Heart right ventricle (tissue), 16 donors: ENCODE results near the gene GPR108. TPM values are rescaled to one million over a fixed set of nuclear protein-coding genes. Genes with fewer than 3 reads are reported as not detected.
"Not testable (repeated sequence)": the region's sequence is repeated elsewhere in the genome, so short reads cannot be mapped to it uniquely, and the experiment has no call there.

Experiments used
- ATAC-seq, 8 donors: fragments of 200-7000 bp; cut with Tn5 transposase; one replicate each; pipeline ENCODE4 v1.9.1; 2020; ENCODE audit warnings: mild to moderate bottlenecking in 8 of 8, moderate library complexity in 8 of 8, moderate number of reproducible peaks in 1 of 8
- DNase-seq, 2 donors: peaks; one replicate each; pipeline ENCODE4 v3.0.0-alpha.2; 2020
- H3K27ac ChIP-seq, 10 donors: fragments of 200-600 bp; sonication (generic) in 2 of 10; one replicate each; pipeline versions ENCODE4 v1.5.0 to v1.8.0; 2020 to 2022; ENCODE audit warnings: mild to moderate bottlenecking in 3 of 10
- H3K27me3 ChIP-seq, 7 donors: fragments of 200-600 bp; one replicate each; pipeline ENCODE4 v1.8.0; 2021 to 2022; ENCODE audit warnings: mild to moderate bottlenecking in 2 of 7
- H3K36me3 ChIP-seq, 9 donors: fragments of 200-600 bp; sonication (generic) in 1 of 9; one replicate each; pipeline versions ENCODE4 v1.5.0 to v1.8.0; 2020 to 2022; ENCODE audit warnings: mild to moderate bottlenecking in 2 of 9
- H3K4me1 ChIP-seq, 9 donors: fragments of 200-600 bp; sonication (generic) in 1 of 9; one replicate each; pipeline versions ENCODE4 v1.5.0 to v1.8.0; 2020 to 2022; ENCODE audit warnings: mild to moderate bottlenecking in 4 of 9
- H3K4me3 ChIP-seq, 10 donors: fragments of 200-600 bp; sonication (generic) in 2 of 10; one replicate each; pipeline versions ENCODE4 v1.5.0 to v1.8.0; 2020 to 2022; ENCODE audit warnings: mild to moderate bottlenecking in 7 of 10, moderate library complexity in 2 of 10
- H3K9me3 ChIP-seq, 11 donors: fragments of 200-600 bp in 10 of 11; sonication (generic) in 2 of 11; one replicate each; pipeline versions ENCODE4 v1.5.0 to v1.8.0; 2013 to 2022; ENCODE audit warnings: mild to moderate bottlenecking in 2 of 11, control low read depth in 1 of 11, moderate library complexity in 1 of 11
- WGBS, 2 donors: extraction: QIAGEN DNeasy Blood & Tissue Kit; methylation state at CpG; one replicate each; pipeline ENCODE4 v1.1.7; 2013; ENCODE audit warnings: inconsistent platforms in 1 of 2; 5-methylcytosine and 5-hydroxymethylcytosine counted together
- intact Hi-C, 10 donors: fragments of 100-400 bp; cut with DNase I; formaldehyde crosslinking; loops; one replicate each; pipeline versions ENCODE4 v1.11.1 to v1.14.2; 2022
- polyA plus RNA-seq, 2 donors: library from polyadenylated mRNA; stranded (reverse); fragments of 200-250 nt; gene quantifications; one replicate each; pipeline ENCODE4 v1.2.3, GENCODE V29; 2013
- total RNA-seq, 10 donors: library from RNA; stranded (reverse); fragmentation: NEBNext Ultra II Directional in 3 of 10; extraction: Animal tissue kit (Norgen Biotek cat#: 25700) in 3 of 10; gene quantifications; one replicate each; pipeline versions ENCODE4 v1.2.1 to v1.2.4, GENCODE V29; 2021 to 2023
- TF ChIP-seq, protein P1 (sequence below), 9 donors: fragments of 200-600 bp; sonication (generic) in 2 of 9; IDR thresholded peaks; one replicate each; pipeline versions ENCODE4 v1.5.0 to v1.8.0; 2021 to 2022; ENCODE audit warnings: antibody characterized with exemption in 9 of 9, mild to moderate bottlenecking in 5 of 9, moderate library complexity in 1 of 9
- donor health status: Arrhythmogenic right ventricular cardiomyopathy.
- donor health status: ischemic (EF 13 %, LVEDD 7.1; RV severe dilation, severe dysfunction).
- donor health status: healthy with polysubstance abuse.
- donor health status: DM: no; HTN: yes; CAD: no.
- donor health status: DM: no; HTN: no; CAD: no.
- donor health status: ischemic (EF 25% LVEDD 6.9; RV normal size, moderate dysfunction).
- donor health status: ischemic (EF 25% LVEDD 5.7; RV mildly dilated, moderate dysfunction).
- donor health status: healthy.
- donor health status: DM: yes; HTN: yes; CAD: no.
- donor health status: Ischemic cardiomyopathy.
- donor health status: ischemic (EF 35%, LVEDD 5.7; RV mildly dilated, moderate dysfunction).
- donor health status: nonischemic (EF 11% LVEDD 7.7; RV severe dilation, severe dysfunction).
- donor health status: DM: yes; HTN: yes; CAD: no.
- donor health status: PGD.
- donor health status: ischemic (EF 29% LVEDD 5.4; RV normal size, mild dysfunction).
- donor health status: nonischemic (EF 23%, LVEDD 6.1; RV moderate dilation, normal function).

Gene GPR108
- total and polyA plus RNA-seq, 12 donors: 20.4 to 62.0 (median 23.5) TPM

DNA sequence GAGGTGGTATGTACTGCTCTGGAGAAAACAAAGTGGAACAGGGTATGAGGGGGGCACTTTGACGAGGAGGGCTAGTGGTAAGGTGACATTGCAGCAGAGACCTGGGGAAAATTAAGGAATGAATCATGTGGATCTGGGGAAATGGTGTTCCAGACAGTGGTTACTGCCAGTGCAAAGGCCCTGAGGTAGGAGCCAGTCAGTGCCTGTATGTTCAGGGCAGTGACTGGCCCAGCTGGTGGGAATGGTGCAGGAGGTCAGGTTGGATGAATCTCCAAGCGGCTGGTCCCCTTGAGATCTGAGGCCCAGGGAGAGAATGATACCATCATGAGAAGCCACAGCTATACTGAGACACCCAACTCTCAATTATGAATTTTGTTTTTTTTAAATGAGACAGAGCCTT, 40.1 kb upstream of the GPR108 start:
- DNase-seq (no peak), ATAC-seq (no peak)
- H3K36me3 ChIP-seq: peaks cover 0 to 21% (median 0%) of the 10 kb centered on the region in 9 donors
- H3K27me3 ChIP-seq: peaks cover 0 to 3% (median 0%) of the 10 kb centered on the region in 7 donors
- no peak overlapping the region for H3K4me3 ChIP-seq
- WGBS, 2 donors: 84 to 87% methylated on average over 2 of the region's 2 CpGs
- TF ChIP-seq, protein P1, sequence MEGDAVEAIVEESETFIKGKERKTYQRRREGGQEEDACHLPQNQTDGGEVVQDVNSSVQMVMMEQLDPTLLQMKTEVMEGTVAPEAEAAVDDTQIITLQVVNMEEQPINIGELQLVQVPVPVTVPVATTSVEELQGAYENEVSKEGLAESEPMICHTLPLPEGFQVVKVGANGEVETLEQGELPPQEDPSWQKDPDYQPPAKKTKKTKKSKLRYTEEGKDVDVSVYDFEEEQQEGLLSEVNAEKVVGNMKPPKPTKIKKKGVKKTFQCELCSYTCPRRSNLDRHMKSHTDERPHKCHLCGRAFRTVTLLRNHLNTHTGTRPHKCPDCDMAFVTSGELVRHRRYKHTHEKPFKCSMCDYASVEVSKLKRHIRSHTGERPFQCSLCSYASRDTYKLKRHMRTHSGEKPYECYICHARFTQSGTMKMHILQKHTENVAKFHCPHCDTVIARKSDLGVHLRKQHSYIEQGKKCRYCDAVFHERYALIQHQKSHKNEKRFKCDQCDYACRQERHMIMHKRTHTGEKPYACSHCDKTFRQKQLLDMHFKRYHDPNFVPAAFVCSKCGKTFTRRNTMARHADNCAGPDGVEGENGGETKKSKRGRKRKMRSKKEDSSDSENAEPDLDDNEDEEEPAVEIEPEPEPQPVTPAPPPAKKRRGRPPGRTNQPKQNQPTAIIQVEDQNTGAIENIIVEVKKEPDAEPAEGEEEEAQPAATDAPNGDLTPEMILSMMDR (IDR thresholded peaks at IDR 0.05): no peak
- intact Hi-C loops: no loop called here
- H3K9me3 ChIP-seq: no peaks in the 10 kb centered on the region
- no peak overlapping the region for H3K27ac ChIP-seq
- H3K4me1 ChIP-seq: peaks cover 0 to 23% (median 0%) of the 10 kb centered on the region in 9 donors

DNA sequence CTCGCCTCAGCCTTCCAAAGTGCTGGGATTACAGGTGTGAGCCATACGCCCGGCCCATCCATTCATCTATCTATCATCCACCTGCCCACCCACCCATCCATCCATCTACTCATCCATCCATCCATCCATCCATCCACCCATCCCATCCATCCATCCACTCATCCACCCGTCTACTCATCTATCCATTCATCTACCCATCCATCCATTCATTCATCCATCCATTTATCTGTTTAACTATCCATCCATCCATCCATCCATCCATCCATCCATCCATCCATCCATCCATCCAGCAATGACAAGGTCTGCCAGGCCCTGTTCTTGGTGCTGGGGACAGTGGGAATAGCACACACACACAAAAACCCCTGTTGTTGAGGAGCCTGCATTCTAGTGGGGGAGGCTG, 39.6 kb upstream of the GPR108 start:
- peaks cover 0 to 16% (median 0%) of the 10 kb centered on the region in 9 donors for H3K36me3 ChIP-seq
- no peak for ATAC-seq
- no peaks in the 10 kb centered on the region for H3K9me3 ChIP-seq
- no peak for DNase-seq
- H3K27ac ChIP-seq: no peak overlapping the region
- H3K27me3 ChIP-seq: peaks cover 0 to 7% (median 0%) of the 10 kb centered on the region in 7 donors
- 90 to 93% methylated on average over 4 of the region's 4 CpGs for WGBS, 2 donors
- TF ChIP-seq, protein P1 (IDR thresholded peaks at IDR 0.05): no peak
- intact Hi-C loops: no loop called here
- H3K4me1 ChIP-seq: peaks cover 0 to 23% (median 0%) of the 10 kb centered on the region in 9 donors
- H3K4me3 ChIP-seq: no peak overlapping the region

DNA sequence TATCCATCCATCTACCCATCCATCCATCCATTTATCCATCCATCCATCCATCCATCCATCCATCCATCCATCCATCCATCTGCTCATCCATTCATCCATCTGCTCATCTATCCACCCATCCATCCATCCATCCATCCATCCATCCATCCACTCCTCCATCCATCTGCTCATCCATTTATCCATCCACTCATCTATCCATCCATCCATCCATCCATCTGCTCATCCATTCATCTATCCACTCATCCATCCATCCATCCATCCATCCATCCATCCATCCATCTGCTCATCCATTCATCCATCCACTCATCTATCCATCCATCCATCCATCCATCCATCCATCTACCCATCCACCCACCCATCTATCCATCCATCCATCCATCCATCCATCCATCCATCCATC, 38.7 kb upstream of the GPR108 start:
- intact Hi-C loops, H3K9me3 ChIP-seq, H3K4me3 ChIP-seq, ATAC-seq, H3K27ac ChIP-seq, H3K36me3 ChIP-seq, DNase-seq: not testable (repeated sequence)
- peaks cover 0 to 23% (median 0%) of the 10 kb centered on the region in 9 donors for H3K4me1 ChIP-seq
- H3K27me3 ChIP-seq: peaks cover 0 to 11% (median 0%) of the 10 kb centered on the region in 7 donors

DNA sequence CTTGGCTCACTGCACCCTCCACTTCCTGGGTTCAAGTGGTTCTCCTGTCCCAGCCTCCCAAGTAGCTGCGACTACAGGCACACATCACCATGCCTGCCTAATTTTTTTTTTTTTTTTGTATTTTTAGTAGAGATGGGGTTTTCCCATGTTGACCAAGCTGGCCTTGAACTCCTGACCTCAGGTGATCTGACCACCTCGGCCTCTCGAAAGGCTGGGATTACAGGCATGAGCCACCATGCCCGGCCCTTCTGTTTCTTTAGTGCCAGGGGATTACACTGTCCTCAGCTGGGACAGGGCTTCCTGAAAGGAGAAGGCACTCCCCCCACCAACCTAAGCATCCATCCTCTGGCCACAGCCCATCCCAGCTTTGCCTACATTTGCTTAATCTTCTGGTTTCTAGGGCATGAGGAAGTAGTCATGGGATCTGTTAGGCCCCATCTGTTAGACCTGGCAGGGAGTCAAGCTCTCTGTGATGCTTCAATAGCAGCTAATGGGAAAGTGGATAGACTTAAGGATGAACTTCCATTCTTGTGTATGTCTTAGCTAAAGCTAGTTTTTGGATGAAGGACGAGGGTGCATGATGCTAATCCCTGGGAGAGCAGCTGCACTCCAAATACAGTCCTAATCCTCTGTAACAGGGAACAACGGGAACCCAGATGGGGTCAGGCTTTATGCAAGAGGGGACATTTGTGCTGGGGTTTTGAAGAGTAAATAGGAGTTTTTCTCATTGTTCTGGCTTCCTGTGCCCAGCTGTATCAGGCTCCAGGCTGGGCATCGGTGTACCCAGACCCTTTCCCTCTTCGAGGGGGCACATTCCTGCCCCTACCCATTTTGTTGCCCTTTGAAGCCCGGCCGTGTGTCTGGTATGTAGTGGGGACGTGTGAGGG, 37.7 kb upstream of the GPR108 start:
- ATAC-seq: peak in 1 of 8 donors; percentile 23
- no peaks in the 10 kb centered on the region for H3K9me3 ChIP-seq
- no peak for DNase-seq

More for the DNA sequence above, 37.7 kb upstream of the GPR108 start:
- 74 to 82% methylated on average over 11 of the region's 11 CpGs for WGBS, 2 donors
- Histone ChIP-seq H3K4me3 (peak overlapping the region in 1 of 10 donors; percentile 12), H3K27ac (peak overlapping the region in 1 of 10 donors; percentile 47), H3K36me3 (no peaks in the 10 kb centered on the region), H3K4me1 (peaks cover 0 to 23% (median 0%) of the 10 kb centered on the region in 9 donors), H3K27me3 (peaks cover 0 to 14% (median 0%) of the 10 kb centered on the region in 7 donors)
- intact Hi-C loops: loop anchor here in 1 of 10 donors (1.0 kb wide), 1 partner anchor 46 kb away; no protein-coding TSS in a partner anchor
- TF ChIP-seq, protein P1 (IDR thresholded peaks at IDR 0.05): no peak
